ENCODE data around the gene HOTAIR.

HOTAIR gene

GRCh38 chr12:53949631-53950436 lies 24.9 kb downstream of the HOTAIR start:
- no peak for TF ChIP-seq CTCF (IDR thresholded peaks at IDR 0.05; ENCODE audit: low read depth, low read length, missing control alignments)
- H3K4me3 ChIP-seq (ENCODE audit: low read depth, low read length) = no peak overlapping the region
- DNase-seq (ENCODE audit: low read depth) = no peak
- in situ Hi-C loops (cut with HindIII; ENCODE audit: low sequenced_read_pairs) = no loop called here

- no peak overlapping the region for H3K4me3 ChIP-seq (ENCODE audit: low read depth, low read length)
- no peak for DNase-seq (ENCODE audit: low read depth)
- in situ Hi-C loops (cut with HindIII; ENCODE audit: low sequenced_read_pairs) = no loop called here
- no peak for TF ChIP-seq CTCF (IDR thresholded peaks at IDR 0.05; ENCODE audit: low read depth, low read length, missing control alignments)
Observed at GRCh38 chr12:53948650-53949593, 25.8 kb downstream of the HOTAIR start.

GRCh38 chr12:53947743-53948142 lies 27.0 kb downstream of the HOTAIR start:
- DNase-seq (ENCODE audit: low read depth) = no peak
- no peak overlapping the region for H3K4me3 ChIP-seq (ENCODE audit: low read depth, low read length)
- in situ Hi-C loops (cut with HindIII; ENCODE audit: low sequenced_read_pairs) = no loop called here
- TF ChIP-seq CTCF (IDR thresholded peaks at IDR 0.05; ENCODE audit: low read depth, low read length, missing control alignments) = no peak

- no peak for DNase-seq (ENCODE audit: low read depth)
- TF ChIP-seq CTCF (IDR thresholded peaks at IDR 0.05; ENCODE audit: low read depth, low read length, missing control alignments) = no peak
- H3K4me3 ChIP-seq (ENCODE audit: low read depth, low read length) = no peak overlapping the region
- in situ Hi-C loops (cut with HindIII; ENCODE audit: low sequenced_read_pairs) = no loop called here
Observed at GRCh38 chr12:53944907-53945847, 29.6 kb downstream of the HOTAIR start.

- in situ Hi-C loops (cut with HindIII; ENCODE audit: low sequenced_read_pairs) = no loop called here
- H3K4me3 ChIP-seq (ENCODE audit: low read depth, low read length) = no peak overlapping the region
- DNase-seq (ENCODE audit: low read depth) = no peak
- TF ChIP-seq CTCF (IDR thresholded peaks at IDR 0.05; ENCODE audit: low read depth, low read length, missing control alignments) = no peak
Observed at GRCh38 chr12:53944209-53944608, 30.5 kb downstream of the HOTAIR start.
